HepG2 (cell line): ENCODE results near the gene TSC1. TPM values are rescaled to one million over a fixed set of nuclear protein-coding genes. Genes with fewer than 3 reads are reported as not detected.

Experiments
- ATAC-seq: fragments of 200-7000 bp; cut with Tn5 transposase; 3 replicates; pipeline ENCODE4 v1.9.1; 2020; ENCODE audit warnings: mild to moderate bottlenecking, moderate library complexity
- BruUV-seq: library from RNA; stranded (reverse); fragments of 400-500 nt; replicated peaks from 2 replicates; lab custom pipeline; 2021; lab: Mats Ljungman, UMichigan
- CTCF ChIA-PET: fragments of 300-600 bp; formaldehyde crosslinking; extraction: SDS; loops from one replicate; lab custom pipeline; 2021; ENCODE audit warnings: low total read pairs, inconsistent platforms, low intra/inter-chr PET ratio; lab: Yijun Ruan, JAX
- POLR2A ChIA-PET: fragments of 350-600 bp; sonication (Branson Sonifier 250); formaldehyde crosslinking; loops from one replicate; lab custom pipeline; 2020; ENCODE audit warnings: antibody characterized with exemption, inconsistent platforms; lab: Yijun Ruan, JAX
- DNase-seq: peaks from one replicate; pipeline ENCODE4 v3.0.0-alpha.2; 2015; ENCODE audit warnings: low spot score
- FAIRE-seq: peaks from 3 replicates; lab custom pipeline; 2011; peaks lifted over from hg19 to GRCh38; lab: Jason Lieb, UNC
- H2AFZ ChIP-seq: one replicate; pipeline ENCODE4 v1.6.1; 2011; ENCODE audit warnings: low read length, inconsistent platforms
- H3K27ac ChIP-seq: fragments of 300-600 bp; 3 replicates; pipeline ENCODE4 v1.8.0; 2011; ENCODE audit warnings: mixed run types, mild to moderate bottlenecking, mixed read lengths, low read length, inconsistent platforms; ENCODE audit not compliant: insufficient read depth; ENCODE audit errors: extremely low read length
- H3K27me3 ChIP-seq, 2 experiments: fragments of 200-600 bp in 1 of 2; 2 replicates in 1 of 2; 3 replicates in 1 of 2; pipeline versions ENCODE4 v1.6.0 to v1.8.0; 2011; ENCODE audit warnings: low read length in 2 of 2, mild to moderate bottlenecking in 2 of 2, moderate library complexity in 2 of 2, inconsistent platforms in 1 of 2; ENCODE audit not compliant: insufficient read depth in 2 of 2, control insufficient read depth in 1 of 2
- H3K36me3 ChIP-seq, 2 experiments: fragments of 200-600 bp in 1 of 2; replicated peaks in 1 of 2; 2 replicates in 1 of 2; 3 replicates in 1 of 2; pipeline versions ENCODE4 v1.5.1 to v1.8.0; 2011; ENCODE audit warnings: low read length in 2 of 2, inconsistent platforms in 1 of 2; ENCODE audit not compliant: insufficient read depth in 2 of 2, control insufficient read depth in 1 of 2
- H3K4me1 ChIP-seq: 2 replicates; pipeline ENCODE4 v1.5.1; 2012; ENCODE audit warnings: low read length, inconsistent platforms; ENCODE audit not compliant: insufficient read depth
- H3K4me2 ChIP-seq: 2 replicates; pipeline ENCODE4 v1.6.0; 2011; ENCODE audit warnings: low read depth, low read length, inconsistent platforms
- H3K4me3 ChIP-seq, 3 experiments: fragments of 200-600 bp in 1 of 3; sonication (generic), shearing (Covaris generic) in 1 of 3; replicated peaks in 1 of 3; 2 replicates each; pipeline ENCODE4 v1.5.1; 2011 to 2016; ENCODE audit warnings: low read length in 3 of 3, inconsistent platforms in 2 of 3, low read depth in 2 of 3, mild to moderate bottlenecking in 2 of 3, control low read depth in 1 of 3, mixed read lengths in 1 of 3; ENCODE audit not compliant: insufficient read depth in 1 of 3
- H3K79me2 ChIP-seq: one replicate; pipeline ENCODE4 v1.6.1; 2011; ENCODE audit warnings: low read length, inconsistent platforms; ENCODE audit not compliant: insufficient read depth
- H3K9ac ChIP-seq: 2 replicates; pipeline ENCODE4 v1.6.0; 2011; ENCODE audit warnings: mild to moderate bottlenecking, low read depth, low read length, inconsistent platforms; ENCODE audit not compliant: insufficient read depth
- H3K9me3 ChIP-seq: 2 replicates; pipeline ENCODE4 v1.5.1; 2012; ENCODE audit warnings: mild to moderate bottlenecking, low read length
- H4K20me1 ChIP-seq: 2 replicates; pipeline ENCODE4 v1.6.0; 2011; ENCODE audit warnings: inconsistent platforms, mild to moderate bottlenecking, low read length, moderate library complexity; ENCODE audit not compliant: insufficient read depth
- CEBPB ChIP-seq: IDR thresholded peaks from 2 replicates; pipeline ENCODE4 v1.6.1; 2011; ENCODE audit warnings: low read depth, low read length, improper control_type of control experiment, borderline replicate concordance
- FOSL2 ChIP-seq: sonication (generic); formaldehyde crosslinking; IDR thresholded peaks from 2 replicates; pipeline ENCODE4 v1.4.0; 2020; ENCODE audit warnings: missing genetic modification reagents
- MIXL1 ChIP-seq: IDR thresholded peaks from 2 replicates; pipeline ENCODE4 v1.6.1; 2016
- PRMT3 ChIP-seq: sonication (generic); formaldehyde crosslinking; IDR thresholded peaks from 2 replicates; pipeline ENCODE4 v1.8.1; 2022; ENCODE audit warnings: low read depth, mild to moderate bottlenecking, moderate library complexity, missing genetic modification reagents, borderline replicate concordance
- ZNF430 ChIP-seq: sonication (generic); formaldehyde crosslinking; IDR thresholded peaks from 2 replicates; pipeline ENCODE4 v1.9.0; 2021; ENCODE audit warnings: mild to moderate bottlenecking, missing genetic modification reagents
- ZNF670 ChIP-seq: sonication (generic); formaldehyde crosslinking; IDR thresholded peaks from 2 replicates; pipeline ENCODE4 v1.8.0; 2022; ENCODE audit warnings: mild to moderate bottlenecking, missing genetic modification reagents, borderline replicate concordance
- ZNF720 ChIP-seq: sonication (generic); formaldehyde crosslinking; IDR thresholded peaks from 2 replicates; pipeline ENCODE4 v1.4.0; 2020; ENCODE audit warnings: missing genetic modification reagents
- WGBS: methylation state at CpG from one replicate; pipeline ENCODE4 v1.1.6; 2017; ENCODE audit warnings: low lambda C conversion rate; 5-methylcytosine and 5-hydroxymethylcytosine counted together
- in situ Hi-C: cut with HindIII; loops from 2 replicates; pipeline ENCODE4 v1.10.0; 2017; ENCODE audit warnings: low pct_unique_long_range_greater_than_20kb; ENCODE audit not compliant: extremely low pct_ligation_motif_present
- intact Hi-C: fragments of 100-400 bp; cut with micrococcal nuclease; formaldehyde crosslinking; loops from one replicate; pipeline ENCODE4 v1.10.0; 2022; ENCODE audit not compliant: unreplicated experiment
- polyA plus RNA-seq, 8 experiments: library from polyadenylated mRNA; depleted of rRNA in 3 of 8; stranded (reverse) in 7 of 8; unstranded in 1 of 8; fragments of >200 nt; fragmentation: Illumina TruSeq in 4 of 8; extraction: Trizol in 4 of 8; gene quantifications; 2 replicates each; pipeline versions ENCODE4 v1.2.1 to v1.2.3, GENCODE V29; 2011 to 2016; ENCODE audit warnings: low read depth in 4 of 8, missing spikeins in 1 of 8, mixed read lengths in 1 of 8; ENCODE audit not compliant: insufficient read depth in 1 of 8
- total RNA-seq, 5 experiments: library from RNA; depleted of rRNA; stranded (reverse); fragments of >200 nt; fragmentation: Illumina TruSeq; extraction: Trizol; gene quantifications; 2 replicates each; pipeline ENCODE4 v1.2.3, GENCODE V29; 2016; ENCODE audit warnings: low read depth in 1 of 5
- TF ChIP-seq, protein P1 (sequence below): sonication (generic); formaldehyde crosslinking; IDR thresholded peaks from 2 replicates; pipeline ENCODE4 v1.8.0; 2022; ENCODE audit warnings: missing genetic modification reagents, mild to moderate bottlenecking, borderline replicate concordance
- TF ChIP-seq, protein P2 (sequence below), 2 experiments: fragments of 450-650 bp in 1 of 2; sonication (generic) in 1 of 2; formaldehyde crosslinking in 1 of 2; IDR thresholded peaks; 2 replicates each; pipeline versions ENCODE4 v1.6.1 to v1.8.0; 2016 to 2022; ENCODE audit warnings: antibody characterized with exemption in 1 of 2, mild to moderate bottlenecking in 1 of 2, missing genetic modification reagents in 1 of 2

Gene TSC1
- total and polyA plus RNA-seq, 2 of the 13 experiments (the other 11 are each of a cell fraction or from before 2014, with no cell fraction given): 31.6 to 66.1 TPM

GRCh38 chr9:132857031-132857430, 87.4 kb downstream of the TSC1 start:
- ChIA-PET CTCF (no interaction called here), POLR2A (no interaction called here)
- no peaks in the 10 kb centered on the region for H3K9me3 ChIP-seq
- TF ChIP-seq MIXL1 (no peak), CEBPB (peak; percentile 40; the same call in 1 of the 2 replicates)
- H3K79me2 ChIP-seq: no peaks in the 10 kb centered on the region
- H3K27ac ChIP-seq: no peak overlapping the region
- no peaks in the 10 kb centered on the region for H3K36me3 ChIP-seq
- intact Hi-C loops (no loop called here), in situ Hi-C loops (no loop called here)
- 30% methylated on average over 4 of the region's 8 CpGs for whole genome bisulfite sequencing
- FAIRE-seq (no peak), DNase-seq (no peak), ATAC-seq (no peak)
- BruUV-seq: no TSS peak
- no peaks in the 10 kb centered on the region for H3K4me1 ChIP-seq
- H3K4me3 ChIP-seq: no peak overlapping the region
- H3K9ac ChIP-seq: no peak overlapping the region
- no peak overlapping the region for H2AFZ ChIP-seq
- peaks cover 0 to 7% of the 10 kb centered on the region in 2 experiments; a peak in 2 of 5 replicates for H3K27me3 ChIP-seq
- no peak overlapping the region for H3K4me2 ChIP-seq
- H4K20me1 ChIP-seq: no peaks in the 10 kb centered on the region

GRCh38 chr9:132855904-132856303, 88.5 kb downstream of the TSC1 start:
- ChIA-PET POLR2A (no interaction called here), CTCF (no interaction called here)
- peaks cover 0 to 7% of the 10 kb centered on the region in 2 experiments; a peak in 1 of 5 replicates for H3K27me3 ChIP-seq
- BruUV-seq: no TSS peak
- H3K36me3 ChIP-seq: no peaks in the 10 kb centered on the region
- H2AFZ ChIP-seq: no peak overlapping the region
- H3K4me2 ChIP-seq: no peak overlapping the region
- intact Hi-C loops: no loop called here
- no peak overlapping the region for H3K27ac ChIP-seq
- no peaks in the 10 kb centered on the region for H4K20me1 ChIP-seq
- in situ Hi-C loops: no loop called here
- 72% methylated on average over 2 of the region's 5 CpGs for WGBS
- H3K4me1 ChIP-seq: peaks cover 11% of the 10 kb centered on the region
- no peaks in the 10 kb centered on the region for H3K79me2 ChIP-seq
- no peak for FAIRE-seq
- H3K4me3 ChIP-seq: no peak overlapping the region
- no peak for ATAC-seq
- no peak for DNase-seq
- H3K9ac ChIP-seq: no peak overlapping the region
- no peaks in the 10 kb centered on the region for H3K9me3 ChIP-seq
- TF ChIP-seq FOSL2 (CRISPR knock-in tag): no peak
- TF ChIP-seq PRMT3 (CRISPR knock-in tag): no peak
- TF ChIP-seq ZNF720 (CRISPR knock-in tag): no peak
- TF ChIP-seq, protein P1, sequence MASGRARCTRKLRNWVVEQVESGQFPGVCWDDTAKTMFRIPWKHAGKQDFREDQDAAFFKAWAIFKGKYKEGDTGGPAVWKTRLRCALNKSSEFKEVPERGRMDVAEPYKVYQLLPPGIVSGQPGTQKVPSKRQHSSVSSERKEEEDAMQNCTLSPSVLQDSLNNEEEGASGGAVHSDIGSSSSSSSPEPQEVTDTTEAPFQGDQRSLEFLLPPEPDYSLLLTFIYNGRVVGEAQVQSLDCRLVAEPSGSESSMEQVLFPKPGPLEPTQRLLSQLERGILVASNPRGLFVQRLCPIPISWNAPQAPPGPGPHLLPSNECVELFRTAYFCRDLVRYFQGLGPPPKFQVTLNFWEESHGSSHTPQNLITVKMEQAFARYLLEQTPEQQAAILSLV: no peak
- TF ChIP-seq, protein P2, sequence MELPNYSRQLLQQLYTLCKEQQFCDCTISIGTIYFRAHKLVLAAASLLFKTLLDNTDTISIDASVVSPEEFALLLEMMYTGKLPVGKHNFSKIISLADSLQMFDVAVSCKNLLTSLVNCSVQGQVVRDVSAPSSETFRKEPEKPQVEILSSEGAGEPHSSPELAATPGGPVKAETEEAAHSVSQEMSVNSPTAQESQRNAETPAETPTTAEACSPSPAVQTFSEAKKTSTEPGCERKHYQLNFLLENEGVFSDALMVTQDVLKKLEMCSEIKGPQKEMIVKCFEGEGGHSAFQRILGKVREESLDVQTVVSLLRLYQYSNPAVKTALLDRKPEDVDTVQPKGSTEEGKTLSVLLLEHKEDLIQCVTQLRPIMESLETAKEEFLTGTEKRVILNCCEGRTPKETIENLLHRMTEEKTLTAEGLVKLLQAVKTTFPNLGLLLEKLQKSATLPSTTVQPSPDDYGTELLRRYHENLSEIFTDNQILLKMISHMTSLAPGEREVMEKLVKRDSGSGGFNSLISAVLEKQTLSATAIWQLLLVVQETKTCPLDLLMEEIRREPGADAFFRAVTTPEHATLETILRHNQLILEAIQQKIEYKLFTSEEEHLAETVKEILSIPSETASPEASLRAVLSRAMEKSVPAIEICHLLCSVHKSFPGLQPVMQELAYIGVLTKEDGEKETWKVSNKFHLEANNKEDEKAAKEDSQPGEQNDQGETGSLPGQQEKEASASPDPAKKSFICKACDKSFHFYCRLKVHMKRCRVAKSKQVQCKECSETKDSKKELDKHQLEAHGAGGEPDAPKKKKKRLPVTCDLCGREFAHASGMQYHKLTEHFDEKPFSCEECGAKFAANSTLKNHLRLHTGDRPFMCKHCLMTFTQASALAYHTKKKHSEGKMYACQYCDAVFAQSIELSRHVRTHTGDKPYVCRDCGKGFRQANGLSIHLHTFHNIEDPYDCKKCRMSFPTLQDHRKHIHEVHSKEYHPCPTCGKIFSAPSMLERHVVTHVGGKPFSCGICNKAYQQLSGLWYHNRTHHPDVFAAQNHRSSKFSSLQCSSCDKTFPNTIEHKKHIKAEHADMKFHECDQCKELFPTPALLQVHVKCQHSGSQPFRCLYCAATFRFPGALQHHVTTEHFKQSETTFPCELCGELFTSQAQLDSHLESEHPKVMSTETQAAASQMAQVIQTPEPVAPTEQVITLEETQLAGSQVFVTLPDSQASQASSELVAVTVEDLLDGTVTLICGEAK (IDR thresholded peaks at IDR 0.05): no peak
- TF ChIP-seq, protein P2 (CRISPR knock-in tag; IDR thresholded peaks at IDR 0.05): no peak
- TF ChIP-seq ZNF670 (CRISPR knock-in tag): no peak
- TF ChIP-seq ZNF430 (CRISPR knock-in tag): no peak
- TF ChIP-seq, all 625 proteins: peak for 0
